NCI-H1417 (cell line): Measurements from ENCODE around the gene FOXP2.

Source experiments
- DNase-seq, 3 experiments: peaks; one replicate each; lab custom pipeline; 2025; lab: John Stamatoyannopoulos, UW

Gene FOXP2

GRCh38 chr7:114715907-114716306, 301.3 kb downstream of the FOXP2 start:
- no peak for DNase-seq

DNA sequence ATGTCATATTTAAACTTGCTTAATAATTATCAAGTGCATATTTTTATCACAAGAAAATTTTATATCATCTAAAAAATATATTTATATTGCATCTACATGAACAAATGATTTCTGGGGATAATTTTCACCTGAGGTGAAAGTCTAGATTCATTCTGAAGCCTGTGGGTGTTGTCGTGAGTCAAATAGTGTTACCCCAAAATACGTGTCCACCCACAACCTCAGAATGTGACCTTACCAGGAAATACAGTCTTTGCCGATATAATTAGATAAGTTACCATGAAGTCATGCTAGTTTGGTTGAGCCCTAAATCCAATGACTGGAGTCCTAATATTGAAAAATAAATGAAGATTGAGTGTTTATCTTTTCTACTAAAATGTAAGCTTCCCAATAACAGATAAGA, 304.2 kb downstream of the FOXP2 start:
- DNase-seq: no peak

- no peak for DNase-seq
Observed at GRCh38 chr7:114720725-114721124, 306.1 kb downstream of the FOXP2 start.

DNA sequence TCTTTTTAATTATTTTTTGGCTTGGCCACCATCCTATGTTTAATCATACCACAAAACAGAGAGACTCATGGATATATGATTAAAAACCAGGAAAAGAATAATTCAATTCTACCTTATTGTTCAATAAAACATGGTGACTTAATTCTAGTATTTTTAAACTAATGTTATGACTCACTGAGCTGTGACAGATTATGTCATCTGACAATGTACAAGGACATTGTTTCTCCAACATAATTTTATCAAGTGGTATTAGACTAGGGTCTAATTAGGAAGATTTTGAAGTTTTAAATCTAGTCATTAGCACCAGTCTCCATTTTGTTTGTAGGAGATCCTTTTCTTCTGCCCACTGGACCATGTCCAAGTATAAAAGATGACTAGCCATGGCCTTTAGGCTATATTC, 307.9 kb downstream of the FOXP2 start:
- DNase-seq: no peak

- no peak for DNase-seq
Observed at GRCh38 chr7:114723308-114723707, 308.7 kb downstream of the FOXP2 start.

DNA sequence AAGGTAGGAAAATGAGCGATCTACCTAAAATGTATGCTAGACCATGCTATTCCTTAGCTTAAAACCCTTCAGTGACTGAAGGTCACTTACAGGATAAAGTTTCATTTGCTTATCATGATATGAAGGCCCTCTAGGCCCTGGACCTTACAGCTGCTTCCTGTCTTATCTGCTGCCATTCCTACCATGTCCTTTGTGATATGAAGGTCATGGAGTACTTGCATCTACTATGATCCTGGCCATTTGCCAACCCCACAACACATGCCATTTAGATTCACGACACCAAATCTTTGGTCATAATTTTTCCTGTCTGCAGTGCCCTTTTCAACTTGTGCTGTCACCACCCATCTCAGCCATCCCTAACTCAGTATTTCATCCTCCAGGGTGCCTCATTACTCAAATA, 325.5 kb downstream of the FOXP2 start:
- peak in 1 of 3 experiments; percentile 12 for DNase-seq

DNA sequence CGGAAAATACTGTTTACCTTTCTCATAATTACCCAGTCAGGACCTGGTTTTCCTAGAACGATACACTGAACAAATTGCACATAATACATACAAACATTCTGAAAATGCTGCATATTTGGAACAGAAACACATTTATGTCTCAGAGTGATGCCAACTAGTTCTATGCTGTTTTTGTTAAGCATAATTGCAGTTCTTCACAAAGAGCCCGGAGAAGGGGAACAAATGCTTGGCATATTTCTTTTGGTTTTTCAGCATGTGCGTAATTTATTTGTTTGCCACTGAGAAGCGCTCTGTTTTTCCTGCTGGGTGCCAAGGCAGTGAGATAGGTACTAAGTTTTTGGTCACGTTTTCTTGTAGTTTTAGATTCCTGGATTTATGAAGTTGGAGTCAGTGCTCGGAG, 326.3 kb downstream of the FOXP2 start:
- DNase-seq: no peak

- no peak for DNase-seq
Observed at GRCh38 chr7:114741911-114742310, 327.3 kb downstream of the FOXP2 start.
